HepG2 (cell line): ENCODE data around the gene ARHGAP4. TPM values are rescaled to one million over a fixed set of nuclear protein-coding genes. Genes with fewer than 3 reads are reported as not detected.

ENCODE experiments used
- FOXC1 ChIP-seq: sonication (generic); formaldehyde crosslinking; IDR thresholded peaks from 2 replicates; pipeline ENCODE4 v1.8.0; 2022; ENCODE audit warnings: mild to moderate bottlenecking, missing genetic modification reagents, borderline replicate concordance
- HMGXB3 ChIP-seq: sonication (generic); formaldehyde crosslinking; IDR thresholded peaks from 2 replicates; pipeline ENCODE4 v1.4.0; 2020; ENCODE audit warnings: missing genetic modification reagents, borderline replicate concordance
- MAX ChIP-seq: IDR thresholded peaks from 2 replicates; pipeline ENCODE4 v1.6.1; 2012; ENCODE audit warnings: inconsistent platforms
- NPAS2 ChIP-seq: sonication (generic); formaldehyde crosslinking; IDR thresholded peaks from 2 replicates; pipeline ENCODE4 v1.8.0; 2022; ENCODE audit warnings: mild to moderate bottlenecking, missing genetic modification reagents, borderline replicate concordance
- PLRG1 ChIP-seq: fragments of 450-650 bp; conservative IDR thresholded peaks from 2 replicates; pipeline ENCODE4 v1.6.1; 2016
- REXO4 ChIP-seq: sonication (generic); formaldehyde crosslinking; IDR thresholded peaks from 2 replicates; pipeline ENCODE4 v1.8.0; 2022; ENCODE audit warnings: missing genetic modification reagents, mild to moderate bottlenecking, borderline replicate concordance
- TARDBP ChIP-seq: sonication (generic); formaldehyde crosslinking; IDR thresholded peaks from 2 replicates; pipeline ENCODE4 v1.8.0; 2022; ENCODE audit warnings: mild to moderate bottlenecking, missing genetic modification reagents
- TBX2 ChIP-seq: sonication (generic); formaldehyde crosslinking; IDR thresholded peaks from 2 replicates; pipeline ENCODE4 v1.5.0; 2020; ENCODE audit warnings: missing genetic modification reagents, mild to moderate bottlenecking, borderline replicate concordance
- THAP7 ChIP-seq: sonication (generic); formaldehyde crosslinking; IDR thresholded peaks from 2 replicates; pipeline ENCODE4 v1.8.1; 2023; ENCODE audit warnings: mild to moderate bottlenecking, missing genetic modification reagents
- TOE1 ChIP-seq: sonication (generic); formaldehyde crosslinking; IDR thresholded peaks from 2 replicates; pipeline ENCODE4 v1.4.0; 2020; ENCODE audit warnings: mild to moderate bottlenecking, missing genetic modification reagents
- ZBTB46 ChIP-seq: sonication (generic); formaldehyde crosslinking; IDR thresholded peaks from 2 replicates; pipeline ENCODE4 v1.4.0; 2020; ENCODE audit warnings: mild to moderate bottlenecking, missing genetic modification reagents, borderline replicate concordance
- ZMAT3 ChIP-seq: sonication (generic); formaldehyde crosslinking; conservative IDR thresholded peaks from 2 replicates; pipeline ENCODE4 v1.7.0; 2021; ENCODE audit warnings: missing genetic modification reagents
- ZNF180 ChIP-seq: sonication (generic); formaldehyde crosslinking; IDR thresholded peaks from 2 replicates; pipeline ENCODE4 v1.4.0; 2020; ENCODE audit warnings: low read depth, missing genetic modification reagents, borderline replicate concordance
- ZNF446 ChIP-seq: sonication (generic); formaldehyde crosslinking; IDR thresholded peaks from 2 replicates; pipeline ENCODE4 v1.5.0; 2020; ENCODE audit warnings: mild to moderate bottlenecking, missing genetic modification reagents
- ZNF513 ChIP-seq: sonication (generic); formaldehyde crosslinking; conservative IDR thresholded peaks from 2 replicates; pipeline ENCODE4 v1.5.0; 2020; ENCODE audit warnings: missing genetic modification reagents
- ZNF589 ChIP-seq: sonication (generic); formaldehyde crosslinking; conservative IDR thresholded peaks from 2 replicates; pipeline ENCODE4 v1.8.0; 2022; ENCODE audit warnings: mild to moderate bottlenecking, moderate library complexity, missing genetic modification reagents
- ZNF652 ChIP-seq: IDR thresholded peaks from 2 replicates; pipeline ENCODE4 v1.6.1; 2016; ENCODE audit warnings: low read depth, borderline replicate concordance
- ZNF720 ChIP-seq: sonication (generic); formaldehyde crosslinking; IDR thresholded peaks from 2 replicates; pipeline ENCODE4 v1.4.0; 2020; ENCODE audit warnings: missing genetic modification reagents
- polyA plus RNA-seq, 8 experiments: library from polyadenylated mRNA; depleted of rRNA in 3 of 8; stranded (reverse) in 7 of 8; unstranded in 1 of 8; fragments of >200 nt; fragmentation: Illumina TruSeq in 4 of 8; extraction: Trizol in 4 of 8; gene quantifications; 2 replicates each; pipeline versions ENCODE4 v1.2.1 to v1.2.3, GENCODE V29; 2011 to 2016; ENCODE audit warnings: low read depth in 4 of 8, missing spikeins in 1 of 8, mixed read lengths in 1 of 8; ENCODE audit not compliant: insufficient read depth in 1 of 8
- total RNA-seq, 5 experiments: library from RNA; depleted of rRNA; stranded (reverse); fragments of >200 nt; fragmentation: Illumina TruSeq; extraction: Trizol; gene quantifications; 2 replicates each; pipeline ENCODE4 v1.2.3, GENCODE V29; 2016; ENCODE audit warnings: low read depth in 1 of 5
- TF ChIP-seq, protein P1 (sequence below): sonication (generic); formaldehyde crosslinking; IDR thresholded peaks from 2 replicates; pipeline ENCODE4 v1.5.0; 2020; ENCODE audit warnings: mild to moderate bottlenecking, low read depth, missing genetic modification reagents, borderline replicate concordance

Gene ARHGAP4
- total and polyA plus RNA-seq, 2 of the 13 experiments (the other 11 are each of a cell fraction or from before 2014, with no cell fraction given): 0.57 to 0.64 TPM

DNA sequence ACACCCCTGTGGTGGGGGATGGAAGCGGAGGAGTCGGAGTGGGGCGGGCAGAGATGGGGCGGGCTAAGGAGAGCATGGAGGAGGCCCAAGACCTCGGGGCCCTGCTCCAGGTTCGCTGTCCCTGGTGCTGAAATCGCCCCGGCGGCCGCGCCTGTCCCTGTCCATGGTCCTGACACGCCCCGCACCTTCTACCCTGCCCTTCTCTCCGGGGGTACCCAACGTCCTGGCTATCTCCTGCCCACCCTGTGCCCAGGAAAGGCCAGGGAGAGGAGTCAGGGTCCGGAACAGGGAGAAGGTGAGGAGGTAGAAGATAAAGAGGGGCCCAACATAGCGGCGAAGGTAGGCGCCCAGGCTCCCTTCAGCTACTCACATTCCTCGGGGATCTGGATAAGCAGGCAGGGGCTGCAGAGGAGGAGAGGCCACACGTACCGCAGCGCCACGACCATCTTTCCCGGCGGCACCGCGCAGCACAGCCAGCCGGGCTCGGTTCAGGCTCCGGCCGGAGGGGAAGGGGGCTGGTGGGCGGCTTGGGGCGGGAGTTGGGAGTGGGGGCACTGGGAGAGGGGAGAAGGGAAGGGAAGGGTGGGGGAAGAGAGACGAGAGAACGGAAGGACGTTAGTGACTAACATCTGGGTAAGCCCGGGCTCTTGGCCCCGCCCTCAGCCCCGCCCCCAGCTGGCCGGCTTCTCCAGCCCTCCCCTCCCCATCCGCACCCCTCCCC, 50.5 kb downstream of the ARHGAP4 start (continued):
- TF ChIP-seq ZBTB46 (CRISPR knock-in tag): no peak
- TF ChIP-seq ZNF446 (CRISPR knock-in tag): peak; percentile 100
- peak; percentile 98 for TF ChIP-seq ZNF720
- TF ChIP-seq FOXC1 (CRISPR knock-in tag): peak; percentile 100
- no peak for TF ChIP-seq PLRG1
- TF ChIP-seq NPAS2: peak; percentile 97; the same call in 1 of the 2 replicates
- peak; percentile 68; the same call in 1 of the 2 replicates for TF ChIP-seq TARDBP (CRISPR knock-in tag)
- peak; percentile 98 for TF ChIP-seq TBX2 (CRISPR knock-in tag)
- peak; percentile 100 for TF ChIP-seq TOE1 (CRISPR knock-in tag)
- TF ChIP-seq ZNF652 (CRISPR knock-in tag): peak; percentile 66
- TF ChIP-seq ZMAT3: peak; percentile 100
- peak; percentile 98; the same call in 1 of the 2 replicates for TF ChIP-seq ZNF180 (CRISPR knock-in tag)
- TF ChIP-seq HMGXB3 (CRISPR knock-in tag): peak; percentile 98
- no peak for TF ChIP-seq ZNF513 (CRISPR knock-in tag)
- TF ChIP-seq, protein P1, sequence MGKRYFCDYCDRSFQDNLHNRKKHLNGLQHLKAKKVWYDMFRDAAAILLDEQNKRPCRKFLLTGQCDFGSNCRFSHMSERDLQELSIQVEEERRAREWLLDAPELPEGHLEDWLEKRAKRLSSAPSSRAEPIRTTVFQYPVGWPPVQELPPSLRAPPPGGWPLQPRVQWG: peak; percentile 98
- TF ChIP-seq REXO4: peak; percentile 81; the same call in 1 of the 2 replicates
- peak; percentile 45; the same call in 1 of the 2 replicates for TF ChIP-seq MAX
- peak; percentile 98 for TF ChIP-seq THAP7
- TF ChIP-seq ZNF589: peak; percentile 99
